Caco-2 (cell line): ENCODE data around the gene RAB12. TPM values are rescaled to one million over a fixed set of nuclear protein-coding genes. Genes with fewer than 3 reads are reported as not detected.
"Not testable (repeated sequence)": the region's sequence is repeated elsewhere in the genome, so short reads cannot be mapped to it uniquely, and the experiment has no call there.

Source experiments
- BruUV-seq: library from RNA; stranded (reverse); fragments of 400-500 nt; replicated peaks from 2 replicates; lab custom pipeline; 2021; lab: Mats Ljungman, UMichigan
- CTCF ChIA-PET: fragments of 300-600 bp; sonication (Branson Sonifier 250); formaldehyde crosslinking; loops from one replicate; lab custom pipeline; 2022; ENCODE audit warnings: antibody characterized with exemption; lab: Charles Lee
- POLR2A ChIA-PET: fragments of 300-600 bp; sonication (Branson Sonifier 250); formaldehyde crosslinking; loops from one replicate; lab custom pipeline; 2022; ENCODE audit warnings: antibody characterized with exemption; lab: Charles Lee
- DNase-seq, 2 experiments: peaks; one replicate each; pipeline versions ENCODE4 v3.0.0 to v3.0.0-alpha.2; 2020 to 2022
- H3K27me3 ChIP-seq: replicated peaks from 2 replicates; pipeline ENCODE4 v1.6.0; 2011; ENCODE audit warnings: low read length; ENCODE audit not compliant: control insufficient read depth, insufficient read depth
- H3K36me3 ChIP-seq: 2 replicates; pipeline ENCODE4 v1.5.1; 2011; ENCODE audit warnings: low read length; ENCODE audit not compliant: control insufficient read depth, insufficient read depth
- H3K4me1 ChIP-seq: fragments of 250-450 bp; sonication (Bioruptor Pico); 2 replicates; pipeline ENCODE4 v1.5.1; 2020; ENCODE audit warnings: mild to moderate bottlenecking
- H3K4me3 ChIP-seq: 2 replicates; pipeline ENCODE4 v1.5.1; 2011; ENCODE audit warnings: low read depth, mild to moderate bottlenecking, control low read depth, low read length
- H3K9me3 ChIP-seq: fragments of 250-450 bp; sonication (Bioruptor Pico); 2 replicates; pipeline ENCODE4 v1.5.1; 2020; ENCODE audit warnings: mild to moderate bottlenecking, moderate library complexity
- H3K27ac Mint-ChIP-seq: one replicate; pipeline ENCODE4 v1.8.0; 2022; ENCODE audit warnings: mixed read lengths; ENCODE audit not compliant: unreplicated experiment
- H3K27me3 Mint-ChIP-seq: one replicate; pipeline ENCODE4 v1.8.0; 2022; ENCODE audit warnings: mixed read lengths; ENCODE audit not compliant: insufficient read depth, unreplicated experiment
- H3K36me3 Mint-ChIP-seq: one replicate; pipeline ENCODE4 v1.8.0; 2022; ENCODE audit warnings: mild to moderate bottlenecking, mixed read lengths; ENCODE audit not compliant: insufficient read depth, unreplicated experiment
- H3K4me1 Mint-ChIP-seq: one replicate; pipeline ENCODE4 v1.8.0; 2022; ENCODE audit warnings: low read depth, mixed read lengths; ENCODE audit not compliant: unreplicated experiment
- H3K4me3 Mint-ChIP-seq: one replicate; pipeline ENCODE4 v1.8.0; 2022; ENCODE audit warnings: mild to moderate bottlenecking, moderate library complexity, mixed read lengths; ENCODE audit not compliant: unreplicated experiment
- H3K9me3 Mint-ChIP-seq: one replicate; pipeline ENCODE4 v1.8.0; 2022; ENCODE audit warnings: mixed read lengths; ENCODE audit not compliant: unreplicated experiment
- CTCF ChIP-seq, 2 experiments: fragments of 200-600 bp in 1 of 2; IDR thresholded peaks; 1 replicate in 1 of 2; 2 replicates in 1 of 2; pipeline versions ENCODE4 v1.5.1 to v1.8.0; 2011 to 2022; ENCODE audit warnings: antibody characterized with exemption in 1 of 2, control low read depth in 1 of 2, inconsistent platforms in 1 of 2, low read depth in 1 of 2, low read length in 1 of 2, mild to moderate bottlenecking in 1 of 2, moderate library complexity in 1 of 2; ENCODE audit not compliant: insufficient read depth in 1 of 2, severe bottlenecking in 1 of 2, unreplicated experiment in 1 of 2
- intact Hi-C: fragments of 100-400 bp; cut with micrococcal nuclease; formaldehyde crosslinking; loops from one replicate; pipeline ENCODE4 v1.10.0; 2022; ENCODE audit not compliant: unreplicated experiment
- total RNA-seq: library from RNA; stranded (reverse); gene quantifications from 2 replicates; pipeline ENCODE4 v1.2.3, GENCODE V29; 2022

The RAB12 gene
- total RNA-seq, 1 experiment from 2014 or later = 42.8 TPM

GRCh38 chr18:8571399-8571798, 37.8 kb upstream of the RAB12 start:
- POLR2A ChIA-PET = no interaction called here
- H3K9me3 Mint-ChIP-seq = no peaks in the 10 kb centered on the region
- BruUV-seq = no TSS peak
- no peak overlapping the region for H3K4me3 Mint-ChIP-seq
- intact Hi-C loops = no loop called here
- no peaks in the 10 kb centered on the region for H3K4me1 Mint-ChIP-seq
- DNase-seq = no peak
- no peaks in the 10 kb centered on the region for H3K4me1 ChIP-seq
- CTCF ChIA-PET = no interaction called here
- no peaks in the 10 kb centered on the region for H3K27me3 ChIP-seq
- H3K36me3 Mint-ChIP-seq = no peaks in the 10 kb centered on the region
- no peaks in the 10 kb centered on the region for H3K9me3 ChIP-seq
- peaks cover 13% of the 10 kb centered on the region for H3K27me3 Mint-ChIP-seq
- H3K27ac Mint-ChIP-seq = no peak overlapping the region
- no peak overlapping the region for H3K4me3 ChIP-seq
- no peak for TF ChIP-seq CTCF (IDR thresholded peaks at IDR 0.05; ENCODE audit: insufficient read depth in 1 of 2, low read depth in 1 of 2, low read length in 1 of 2, severe bottlenecking in 1 of 2, unreplicated experiment in 1 of 2)
- no peaks in the 10 kb centered on the region for H3K36me3 ChIP-seq

DNA sequence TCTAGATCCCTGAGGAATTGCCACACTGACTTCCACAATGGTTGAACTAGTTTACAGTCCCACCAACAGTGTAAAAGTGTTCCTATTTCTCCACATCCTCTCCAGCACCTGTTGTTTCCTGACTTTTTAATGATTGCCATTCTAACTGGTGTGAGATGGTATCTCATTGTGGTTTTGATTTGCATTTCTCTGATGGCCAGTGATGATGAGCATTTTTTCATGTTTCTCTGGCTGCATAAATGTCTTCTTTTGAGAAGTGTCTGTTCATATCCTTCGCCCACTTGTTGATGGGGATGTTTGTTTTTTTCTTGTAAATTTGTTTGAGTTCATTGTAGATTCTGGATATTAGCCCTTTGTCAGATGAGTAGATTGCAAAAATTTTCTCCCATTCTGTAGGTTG, 35.5 kb upstream of the RAB12 start:
- DNase-seq, H3K4me3 Mint-ChIP-seq, H3K9me3 Mint-ChIP-seq, BruUV-seq, H3K4me1 ChIP-seq, CTCF ChIA-PET, H3K4me3 ChIP-seq, H3K4me1 Mint-ChIP-seq, H3K36me3 ChIP-seq, intact Hi-C loops, H3K27ac Mint-ChIP-seq, H3K9me3 ChIP-seq, H3K27me3 ChIP-seq, H3K36me3 Mint-ChIP-seq, POLR2A ChIA-PET: not testable (repeated sequence)
- H3K27me3 Mint-ChIP-seq = peaks cover 15% of the 10 kb centered on the region

GRCh38 chr18:8584798-8585197, 24.4 kb upstream of the RAB12 start:
- Mint-ChIP-seq H3K4me3 (no peak overlapping the region), H3K27me3 (peaks cover 8% of the 10 kb centered on the region), H3K9me3 (peaks cover 3% of the 10 kb centered on the region), H3K36me3 (no peaks in the 10 kb centered on the region), H3K27ac (no peak overlapping the region), H3K4me1 (no peaks in the 10 kb centered on the region)
- ChIA-PET POLR2A (no interaction called here), CTCF (no interaction called here)
- 0 out of 2 replicates have a peak, but pooled peaks cover under 1% of the 10 kb centered on the region for H3K9me3 ChIP-seq
- no peaks in the 10 kb centered on the region for H3K36me3 ChIP-seq
- BruUV-seq = no TSS peak
- no peaks in the 10 kb centered on the region for H3K4me1 ChIP-seq
- no peak overlapping the region for H3K4me3 ChIP-seq
- no peak for TF ChIP-seq CTCF (IDR thresholded peaks at IDR 0.05; ENCODE audit: insufficient read depth in 1 of 2, low read depth in 1 of 2, low read length in 1 of 2, severe bottlenecking in 1 of 2, unreplicated experiment in 1 of 2)
- intact Hi-C loops = no loop called here
- DNase-seq = no peak
- H3K27me3 ChIP-seq = no peaks in the 10 kb centered on the region

GRCh38 chr18:8586941-8587340, 22.3 kb upstream of the RAB12 start:
- Mint-ChIP-seq H3K4me3 (no peak overlapping the region), H3K27me3 (peaks cover 14% of the 10 kb centered on the region), H3K9me3 (peaks cover 11% of the 10 kb centered on the region), H3K27ac (no peak overlapping the region), H3K4me1 (no peaks in the 10 kb centered on the region), H3K36me3 (no peaks in the 10 kb centered on the region)
- no peak overlapping the region for H3K4me3 ChIP-seq
- CTCF ChIA-PET = no interaction called here
- 0 out of 2 replicates have a peak, but pooled peaks cover 5% of the 10 kb centered on the region for H3K9me3 ChIP-seq
- no peaks in the 10 kb centered on the region for H3K27me3 ChIP-seq
- DNase-seq = no peak
- POLR2A ChIA-PET = no interaction called here
- H3K36me3 ChIP-seq = no peaks in the 10 kb centered on the region
- TF ChIP-seq CTCF (IDR thresholded peaks at IDR 0.05; ENCODE audit: insufficient read depth in 1 of 2, low read depth in 1 of 2, low read length in 1 of 2, severe bottlenecking in 1 of 2, unreplicated experiment in 1 of 2) = no peak
- no peaks in the 10 kb centered on the region for H3K4me1 ChIP-seq
- BruUV-seq = no TSS peak
- intact Hi-C loops = no loop called here
